H1 (cell line): ENCODE measurements around the gene EDA. TPM values are rescaled to one million over a fixed set of nuclear protein-coding genes. Genes with fewer than 3 reads are reported as not detected.

Source experiments
- CTCF ChIA-PET: fragments of 300-600 bp; sonication (Branson Sonifier 250); formaldehyde crosslinking; loops from one replicate; lab custom pipeline; 2021; ENCODE audit not compliant: partially characterized antibody; lab: Charles Lee
- POLR2A ChIA-PET: fragments of 300-600 bp; sonication (Branson Sonifier 250); formaldehyde crosslinking; loops from one replicate; lab custom pipeline; 2021; ENCODE audit warnings: inconsistent platforms; ENCODE audit not compliant: partially characterized antibody; lab: Charles Lee
- DNase-seq, 2 experiments: peaks; one replicate each; pipeline versions ENCODE4 v3.0.0 to v3.0.0-alpha.2; 2010 to 2022; ENCODE audit warnings: low spot score in 2 of 2, low read depth in 1 of 2, mixed read lengths in 1 of 2
- FAIRE-seq: peaks from 2 replicates; lab custom pipeline; 2011; peaks lifted over from hg19 to GRCh38; lab: Jason Lieb, UNC
- H2AFZ ChIP-seq: 2 replicates; pipeline ENCODE4 v1.8.1; 2012; ENCODE audit warnings: low read length, inconsistent platforms
- H2AK5ac ChIP-seq: 2 replicates; pipeline ENCODE4 v1.6.1; 2013; ENCODE audit warnings: low read depth, low read length
- H2BK120ac ChIP-seq: replicated peaks from 2 replicates; pipeline ENCODE3; 2013; ENCODE audit warnings: low read depth, low read length, inconsistent platforms
- H2BK12ac ChIP-seq: 2 replicates; pipeline ENCODE4 v1.6.1; 2013; ENCODE audit warnings: low read depth, low read length
- H2BK15ac ChIP-seq: 2 replicates; pipeline ENCODE4 v1.6.1; 2013; ENCODE audit warnings: low read length
- H2BK20ac ChIP-seq: 2 replicates; pipeline ENCODE4 v1.6.1; 2013; ENCODE audit warnings: low read length
- H2BK5ac ChIP-seq: 2 replicates; pipeline ENCODE4 v1.6.1; 2013; ENCODE audit warnings: low read depth, low read length
- H3K14ac ChIP-seq: 2 replicates; pipeline ENCODE4 v1.6.1; 2013; ENCODE audit warnings: inconsistent platforms; ENCODE audit not compliant: insufficient read length
- H3K18ac ChIP-seq: 2 replicates; pipeline ENCODE4 v1.6.1; 2013; ENCODE audit warnings: low read length; ENCODE audit errors: extremely low read depth
- H3K23ac ChIP-seq: 2 replicates; pipeline ENCODE4 v1.6.1; 2013; ENCODE audit warnings: inconsistent platforms; ENCODE audit not compliant: insufficient read length
- H3K23me2 ChIP-seq: 2 replicates; pipeline ENCODE4 v1.6.1; 2013; ENCODE audit warnings: low read depth, low read length
- H3K27ac ChIP-seq: 2 replicates; pipeline ENCODE4 v1.6.1; 2011; ENCODE audit warnings: low read depth, low read length, inconsistent platforms
- H3K27me3 ChIP-seq, 4 experiments: replicated peaks in 1 of 4; 1 replicate in 1 of 4; 2 replicates in 3 of 4; pipeline versions ENCODE4 v1.6.1 to v1.8.1; 2011 to 2013; ENCODE audit warnings: low read length in 3 of 4, mild to moderate bottlenecking in 3 of 4, inconsistent platforms in 2 of 4, mixed read lengths in 2 of 4, moderate library complexity in 1 of 4; ENCODE audit not compliant: control insufficient read depth in 3 of 4, insufficient read depth in 3 of 4; ENCODE audit errors: extremely low read depth in 1 of 4
- H3K36me3 ChIP-seq, 4 experiments: 2 replicates each; pipeline versions ENCODE4 v1.6.1 to v1.8.1; 2011 to 2013; ENCODE audit warnings: mild to moderate bottlenecking in 4 of 4, low read length in 3 of 4, moderate library complexity in 2 of 4, control low read depth in 1 of 4, inconsistent platforms in 1 of 4; ENCODE audit not compliant: insufficient read depth in 4 of 4, control insufficient read depth in 2 of 4
- H3K4ac ChIP-seq: replicated peaks from 2 replicates; pipeline ENCODE3; 2013; ENCODE audit warnings: low read length, low read depth, mixed read lengths, inconsistent platforms; ENCODE audit not compliant: insufficient read length
- H3K4me1 ChIP-seq, 4 experiments: replicated peaks in 1 of 4; 1 replicate in 1 of 4; 2 replicates in 3 of 4; pipeline versions ENCODE4 v1.6.1 to v1.8.1; 2011 to 2013; ENCODE audit warnings: low read length in 3 of 4, inconsistent platforms in 2 of 4, mixed read lengths in 1 of 4; ENCODE audit not compliant: insufficient read depth in 4 of 4, control insufficient read depth in 3 of 4
- H3K4me2 ChIP-seq, 2 experiments: 2 replicates each; pipeline versions ENCODE4 v1.6.1 to v1.8.1; 2011 to 2013; ENCODE audit warnings: low read depth in 2 of 2, low read length in 2 of 2, control low read depth in 1 of 2, inconsistent platforms in 1 of 2, mild to moderate bottlenecking in 1 of 2; ENCODE audit not compliant: insufficient read depth in 1 of 2
- H3K4me3 ChIP-seq, 4 experiments: fragments of 200-600, 300-600 bp in 1 of 4; sonication (generic), shearing (Covaris generic), sonication (Bioruptor Twin) in 1 of 4; 2 replicates each; pipeline versions ENCODE4 v1.5.1 to v1.8.1; 2011 to 2016; ENCODE audit warnings: low read length in 4 of 4, low read depth in 3 of 4, control low read depth in 2 of 4, inconsistent platforms in 2 of 4, mild to moderate bottlenecking in 2 of 4, mixed read lengths in 1 of 4, moderate library complexity in 1 of 4; ENCODE audit not compliant: insufficient read depth in 2 of 4; ENCODE audit errors: extremely low read depth in 1 of 4
- H3K56ac ChIP-seq: replicated peaks from 2 replicates; pipeline ENCODE3; 2013; ENCODE audit warnings: low read depth, mild to moderate bottlenecking, mixed read lengths, low read length, inconsistent platforms; ENCODE audit not compliant: insufficient read length
- H3K79me1 ChIP-seq: 2 replicates; pipeline ENCODE4 v1.6.1; 2013; ENCODE audit warnings: low read depth, low read length, control low read depth
- H3K79me2 ChIP-seq, 2 experiments: 2 replicates each; pipeline versions ENCODE4 v1.6.1 to v1.8.1; 2012 to 2013; ENCODE audit warnings: low read length in 2 of 2, mild to moderate bottlenecking in 2 of 2, inconsistent platforms in 1 of 2; ENCODE audit not compliant: insufficient read depth in 2 of 2, control insufficient read depth in 1 of 2
- H3K9ac ChIP-seq, 4 experiments: replicated peaks in 1 of 4; 1 replicate in 1 of 4; 2 replicates in 3 of 4; pipeline versions ENCODE4 v1.6.1 to v1.8.1; 2011 to 2013; ENCODE audit warnings: low read depth in 3 of 4, low read length in 3 of 4, control low read depth in 2 of 4, mild to moderate bottlenecking in 2 of 4, moderate library complexity in 2 of 4, inconsistent platforms in 1 of 4; ENCODE audit errors: extremely low read depth in 1 of 4
- H3K9me3 ChIP-seq, 2 experiments: 2 replicates each; pipeline versions ENCODE4 v1.6.1 to v1.8.1; 2012 to 2013; ENCODE audit warnings: mild to moderate bottlenecking in 2 of 2, moderate library complexity in 2 of 2, control low read depth in 1 of 2, inconsistent platforms in 1 of 2, low read depth in 1 of 2, low read length in 1 of 2, mixed read lengths in 1 of 2; ENCODE audit not compliant: insufficient read depth in 2 of 2
- H4K20me1 ChIP-seq, 2 experiments: replicated peaks in 1 of 2; 2 replicates each; pipeline versions ENCODE3 to v1.8.1; 2011 to 2013; ENCODE audit warnings: inconsistent platforms in 2 of 2, low read length in 2 of 2, mild to moderate bottlenecking in 1 of 2; ENCODE audit not compliant: insufficient read depth in 2 of 2, control insufficient read depth in 1 of 2
- H4K5ac ChIP-seq: 2 replicates; pipeline ENCODE4 v1.6.1; 2013; ENCODE audit warnings: low read length, low read depth, mixed read lengths, inconsistent platforms; ENCODE audit not compliant: insufficient read length
- H4K8ac ChIP-seq: 2 replicates; pipeline ENCODE4 v1.8.0; 2013; ENCODE audit warnings: mild to moderate bottlenecking, moderate library complexity, low read length, inconsistent platforms; ENCODE audit not compliant: insufficient read depth; ENCODE audit errors: extremely low read depth
- H4K91ac ChIP-seq: replicated peaks from 2 replicates; pipeline ENCODE3; 2013; ENCODE audit warnings: low read length, mixed read lengths, inconsistent platforms; ENCODE audit not compliant: insufficient read length
- BCL11A ChIP-seq, 2 experiments: IDR thresholded peaks; one replicate each; pipeline ENCODE4 v1.6.1; 2011; ENCODE audit warnings: low read depth in 2 of 2, low read length in 2 of 2, mild to moderate bottlenecking in 2 of 2
- CHD1 ChIP-seq: IDR thresholded peaks from 2 replicates; pipeline ENCODE4 v1.6.1; 2012; ENCODE audit warnings: low read depth, low read length, improper control_type of control experiment
- CREB1 ChIP-seq: IDR thresholded peaks from 2 replicates; pipeline ENCODE4 v1.6.1; 2012; ENCODE audit warnings: inconsistent platforms
- EP300 ChIP-seq, 2 experiments: IDR thresholded peaks; 1 replicate in 1 of 2; 2 replicates in 1 of 2; pipeline ENCODE4 v1.6.1; 2011 to 2012; ENCODE audit warnings: low read depth in 2 of 2, low read length in 2 of 2, mild to moderate bottlenecking in 2 of 2, borderline replicate concordance in 1 of 2, inconsistent platforms in 1 of 2, moderate library complexity in 1 of 2
- EZH2 ChIP-seq: fragments of 200-600 bp; sonication (generic); IDR thresholded peaks from 2 replicates; pipeline ENCODE4 v1.7.1; 2012; ENCODE audit warnings: low read depth, mild to moderate bottlenecking, moderate library complexity, low read length, inconsistent platforms; ENCODE audit not compliant: severe bottlenecking
- NANOG ChIP-seq: IDR thresholded peaks from 2 replicates; pipeline ENCODE4 v1.6.1; 2011; ENCODE audit warnings: low read length, low read depth, mild to moderate bottlenecking, inconsistent platforms; ENCODE audit not compliant: insufficient read depth, poor library complexity, severe bottlenecking
- RBBP5 ChIP-seq: IDR thresholded peaks from 2 replicates; pipeline ENCODE4 v1.7.1; 2012; ENCODE audit warnings: low read depth, mild to moderate bottlenecking, inconsistent platforms, low read length, moderate library complexity, borderline replicate concordance
- RNF2 ChIP-seq: fragments of 200-900, 300-1000 bp; sonication (generic); IDR thresholded peaks from 2 replicates; pipeline ENCODE4 v1.7.1; 2016; ENCODE audit warnings: borderline replicate concordance, low read depth, mild to moderate bottlenecking, antibody characterized with exemption, low read length; ENCODE audit not compliant: poor library complexity, severe bottlenecking; ENCODE audit errors: missing control alignments
- SRF ChIP-seq: IDR thresholded peaks from 2 replicates; pipeline ENCODE4 v1.6.1; 2011; ENCODE audit warnings: mild to moderate bottlenecking, low read depth, low read length, moderate library complexity
- TCF12 ChIP-seq: IDR thresholded peaks from 2 replicates; pipeline ENCODE4 v1.6.1; 2011; ENCODE audit warnings: low read depth, mild to moderate bottlenecking, low read length
- YY1 ChIP-seq: IDR thresholded peaks from 2 replicates; pipeline ENCODE4 v1.6.1; 2011; ENCODE audit warnings: low read depth, mild to moderate bottlenecking, low read length
- WGBS, 2 experiments: shearing (Covaris generic) in 1 of 2; methylation state at CpG; one replicate each; pipeline versions ENCODE4 v1.1.6 to v1.1.7; 2013 to 2015; ENCODE audit warnings: low lambda C conversion rate in 2 of 2, mixed read lengths in 2 of 2, inconsistent platforms in 1 of 2, low coverage in 1 of 2, missing lambda C conversion rate in 1 of 2; ENCODE audit not compliant: insufficient replicate concordance in 2 of 2, insufficient coverage in 1 of 2, insufficient read length in 1 of 2; ENCODE audit errors: extremely low coverage in 1 of 2, missing lambda C conversion rate in 1 of 2; 5-methylcytosine and 5-hydroxymethylcytosine counted together
- polyA plus RNA-seq, 7 experiments: library from polyadenylated mRNA; depleted of rRNA in 3 of 7; stranded (reverse) in 5 of 7; unstranded in 2 of 7; fragments of >200 nt in 5 of 7; fragments of 200-250 nt in 2 of 7; gene quantifications; 1 replicate in 5 of 7; 2 replicates in 1 of 7; 4 replicates in 1 of 7; pipeline versions ENCODE4 v1.2.1 to v1.2.3, GENCODE V29; 2011 to 2013; ENCODE audit warnings: missing spikeins in 2 of 7, mixed read lengths in 2 of 7
- total RNA-seq: library from RNA; stranded (reverse); fragmentation: NEBNext Ultra II Directional; extraction: Animal tissue kit (Norgen Biotek cat#: 25700); gene quantifications from 2 replicates; pipeline ENCODE4 v1.2.1, GENCODE V29; 2021
- TF ChIP-seq, protein P1 (sequence below), 3 experiments: IDR thresholded peaks; 1 replicate in 2 of 3; 2 replicates in 1 of 3; pipeline versions ENCODE4 v1.5.1 to v1.6.1; 2011; ENCODE audit warnings: low read length in 3 of 3, mild to moderate bottlenecking in 3 of 3, inconsistent platforms in 2 of 3, low read depth in 1 of 3, moderate library complexity in 1 of 3; ENCODE audit not compliant: insufficient read depth in 1 of 3; ENCODE audit errors: control extremely low read depth in 1 of 3

The EDA gene
- total and polyA plus RNA-seq, 2 of the 8 experiments (the other 6 are each of a cell fraction or from before 2014, with no cell fraction given), result 7.5 to 10.5 TPM

DNA sequence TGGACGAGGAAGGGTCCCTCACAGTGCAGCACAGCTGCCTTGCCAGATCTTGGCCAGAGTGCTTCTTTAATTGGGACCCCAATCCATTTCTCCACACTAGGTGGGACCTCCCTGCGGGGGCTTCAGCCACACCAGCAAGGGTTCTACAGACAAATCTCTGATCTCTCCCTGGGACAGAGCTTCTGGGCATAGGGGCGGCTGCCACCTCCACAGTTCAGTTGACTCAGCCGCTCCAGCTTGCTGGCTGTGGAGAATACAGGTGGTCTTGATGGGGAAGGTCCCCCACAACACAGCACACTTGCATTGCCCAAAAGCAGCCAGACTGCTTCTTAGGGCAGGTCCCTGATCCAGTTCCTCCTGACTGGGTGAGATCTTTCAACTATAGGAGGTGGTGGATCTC is 199.6 kb downstream of the EDA start:
- Histone ChIP-seq H3K56ac (no peak overlapping the region), H2AK5ac (no peak overlapping the region), H3K14ac (no peak overlapping the region), H3K27me3 (no peaks in the 10 kb centered on the region), H4K8ac (no peak overlapping the region), H3K9me3 (no peaks in the 10 kb centered on the region), H2BK15ac (no peak overlapping the region), H3K23me2 (no peaks in the 10 kb centered on the region), H2BK120ac (no peak overlapping the region), H3K23ac (no peak overlapping the region), H2BK20ac (no peak overlapping the region), H3K27ac (no peak overlapping the region), H2BK5ac (no peak overlapping the region), H3K4me1 (no peaks in the 10 kb centered on the region), H4K5ac (no peak overlapping the region), H3K79me2 (no peaks in the 10 kb centered on the region), H3K36me3 (no peaks in the 10 kb centered on the region), H2BK12ac (no peak overlapping the region), H3K9ac (no peak overlapping the region), H3K79me1 (no peaks in the 10 kb centered on the region; the same call in 1 of the 2 replicates), H3K4me2 (no peak overlapping the region), H3K18ac (no peak overlapping the region), H4K20me1 (no peaks in the 10 kb centered on the region), H3K4ac (no peak overlapping the region), H2AFZ (no peak overlapping the region), H3K4me3 (no peak overlapping the region), H4K91ac (no peak overlapping the region)
- POLR2A ChIA-PET, result no interaction called here
- no peak for DNase-seq
- FAIRE-seq, result no peak
- CTCF ChIA-PET, result no interaction called here
- 84% methylated on average over 2 of the region's 4 CpGs; no CpG with 5 or more reads in 1 of the 2 experiments for WGBS, 2 experiments
- TF ChIP-seq CHD1 (no peak), RNF2 (no peak), TCF12 (no peak), EP300 (IDR thresholded peaks at IDR 0.05; ENCODE audit: borderline replicate concordance in 1 of 2, low read depth in 2 of 2, low read length in 2 of 2) (no peak), BCL11A (IDR thresholded peaks at IDR 0.05; ENCODE audit: low read depth in 2 of 2, low read length in 2 of 2) (no peak), EZH2 (no peak), CREB1 (no peak), YY1 (no peak), RBBP5 (no peak), NANOG (no peak), SRF (no peak)
- TF ChIP-seq, protein P1, sequence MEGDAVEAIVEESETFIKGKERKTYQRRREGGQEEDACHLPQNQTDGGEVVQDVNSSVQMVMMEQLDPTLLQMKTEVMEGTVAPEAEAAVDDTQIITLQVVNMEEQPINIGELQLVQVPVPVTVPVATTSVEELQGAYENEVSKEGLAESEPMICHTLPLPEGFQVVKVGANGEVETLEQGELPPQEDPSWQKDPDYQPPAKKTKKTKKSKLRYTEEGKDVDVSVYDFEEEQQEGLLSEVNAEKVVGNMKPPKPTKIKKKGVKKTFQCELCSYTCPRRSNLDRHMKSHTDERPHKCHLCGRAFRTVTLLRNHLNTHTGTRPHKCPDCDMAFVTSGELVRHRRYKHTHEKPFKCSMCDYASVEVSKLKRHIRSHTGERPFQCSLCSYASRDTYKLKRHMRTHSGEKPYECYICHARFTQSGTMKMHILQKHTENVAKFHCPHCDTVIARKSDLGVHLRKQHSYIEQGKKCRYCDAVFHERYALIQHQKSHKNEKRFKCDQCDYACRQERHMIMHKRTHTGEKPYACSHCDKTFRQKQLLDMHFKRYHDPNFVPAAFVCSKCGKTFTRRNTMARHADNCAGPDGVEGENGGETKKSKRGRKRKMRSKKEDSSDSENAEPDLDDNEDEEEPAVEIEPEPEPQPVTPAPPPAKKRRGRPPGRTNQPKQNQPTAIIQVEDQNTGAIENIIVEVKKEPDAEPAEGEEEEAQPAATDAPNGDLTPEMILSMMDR (IDR thresholded peaks at IDR 0.05; ENCODE audit: control extremely low read depth in 1 of 3, insufficient read depth in 1 of 3, low read depth in 1 of 3, low read length in 3 of 3), result no peak
